Subcutaneous abdominal adipose tissue (tissue), 5 donors: ENCODE results near the gene PUS7.

Experiments
- H3K27ac ChIP-seq: one replicate; pipeline ENCODE4 v1.7.0; 2013; ENCODE audit warnings: low read depth, mild to moderate bottlenecking, inconsistent platforms, low read length, moderate library complexity
- H3K27me3 ChIP-seq, 5 donors: one replicate each; pipeline ENCODE4 v1.7.0; 2013; ENCODE audit warnings: low read length in 5 of 5, inconsistent platforms in 1 of 5; ENCODE audit not compliant: control insufficient read depth in 5 of 5, insufficient read depth in 4 of 5
- H3K36me3 ChIP-seq, 5 donors: one replicate each; pipeline ENCODE4 v1.7.0; 2013; ENCODE audit warnings: low read length in 5 of 5; ENCODE audit not compliant: control insufficient read depth in 5 of 5, insufficient read depth in 5 of 5
- H3K4me1 ChIP-seq, 5 donors: one replicate each; pipeline ENCODE4 v1.7.0; 2013; ENCODE audit warnings: low read length in 5 of 5, mild to moderate bottlenecking in 3 of 5, moderate library complexity in 1 of 5; ENCODE audit not compliant: control insufficient read depth in 5 of 5, insufficient read depth in 5 of 5
- H3K4me3 ChIP-seq, 5 donors: one replicate each; pipeline ENCODE4 v1.7.0; 2013; ENCODE audit warnings: low read length in 5 of 5, low read depth in 1 of 5
- H3K9ac ChIP-seq, 5 donors: one replicate each; pipeline ENCODE4 v1.7.0; 2013; ENCODE audit warnings: low read length in 5 of 5, mild to moderate bottlenecking in 4 of 5, moderate library complexity in 3 of 5
- H3K9me3 ChIP-seq, 5 donors: one replicate each; pipeline ENCODE4 v1.7.0; 2013; ENCODE audit warnings: low read length in 5 of 5; ENCODE audit not compliant: control insufficient read depth in 5 of 5
- donor health status: healthy.
- donor health status: healthy.
- donor health status: healthy.
- donor health status: healthy.
- donor health status: healthy.

PUS7 gene

GRCh38 chr7:105477908-105478307 is 44.2 kb downstream of the PUS7 start:
- no peaks in the 10 kb centered on the region for H3K9me3 ChIP-seq
- no peak overlapping the region for H3K4me3 ChIP-seq
- peaks cover 0 to 7% (median 3%) of the 10 kb centered on the region in 5 donors for H3K4me1 ChIP-seq
- peaks cover 0 to 7% (median 4%) of the 10 kb centered on the region in 5 donors for H3K36me3 ChIP-seq
- no peaks in the 10 kb centered on the region for H3K27me3 ChIP-seq
- H3K9ac ChIP-seq: no peak overlapping the region
- no peak overlapping the region for H3K27ac ChIP-seq

GRCh38 chr7:105474045-105474444 is 48.0 kb downstream of the PUS7 start:
- H3K9ac ChIP-seq: no peak overlapping the region
- no peaks in the 10 kb centered on the region for H3K27me3 ChIP-seq
- no peak overlapping the region for H3K27ac ChIP-seq
- H3K9me3 ChIP-seq: no peaks in the 10 kb centered on the region
- H3K36me3 ChIP-seq: peaks cover 0 to 4% (median 0%) of the 10 kb centered on the region in 5 donors
- H3K4me1 ChIP-seq: peaks cover 0 to 7% (median 3%) of the 10 kb centered on the region in 5 donors
- H3K4me3 ChIP-seq: no peak overlapping the region

GRCh38 chr7:105473163-105473562 is 48.9 kb downstream of the PUS7 start:
- Histone ChIP-seq H3K4me3 (no peak overlapping the region), H3K27me3 (no peaks in the 10 kb centered on the region), H3K9me3 (no peaks in the 10 kb centered on the region), H3K36me3 (peaks cover 0 to 1% (median 0%) of the 10 kb centered on the region in 5 donors), H3K4me1 (peaks cover 0 to 7% (median 3%) of the 10 kb centered on the region in 5 donors), H3K9ac (no peak overlapping the region), H3K27ac (no peak overlapping the region)

- H3K36me3 ChIP-seq: peaks cover 0 to 2% (median 0%) of the 10 kb centered on the region in 5 donors
- H3K4me3 ChIP-seq: no peak overlapping the region
- peaks cover 0 to 7% (median 3%) of the 10 kb centered on the region in 5 donors for H3K4me1 ChIP-seq
- H3K27ac ChIP-seq: no peak overlapping the region
- no peaks in the 10 kb centered on the region for H3K27me3 ChIP-seq
- no peak overlapping the region for H3K9ac ChIP-seq
- no peaks in the 10 kb centered on the region for H3K9me3 ChIP-seq
Observed at GRCh38 chr7:105470846-105471245, 51.2 kb downstream of the PUS7 start.

GRCh38 chr7:105470090-105470489 is 52.0 kb downstream of the PUS7 start:
- Histone ChIP-seq H3K9me3 (no peaks in the 10 kb centered on the region), H3K9ac (no peak overlapping the region), H3K27ac (no peak overlapping the region), H3K4me1 (peaks cover 0 to 7% (median 3%) of the 10 kb centered on the region in 5 donors), H3K4me3 (no peak overlapping the region), H3K36me3 (peaks cover 0 to 4% (median 0%) of the 10 kb centered on the region in 5 donors), H3K27me3 (no peaks in the 10 kb centered on the region)

GRCh38 chr7:105462765-105463420 is 59.2 kb downstream of the PUS7 start:
- Histone ChIP-seq H3K9ac (no peak overlapping the region), H3K4me3 (no peak overlapping the region), H3K27ac (no peak overlapping the region), H3K27me3 (no peaks in the 10 kb centered on the region), H3K4me1 (no peaks in the 10 kb centered on the region), H3K36me3 (peaks cover 10 to 23% (median 19%) of the 10 kb centered on the region in 5 donors), H3K9me3 (no peaks in the 10 kb centered on the region)

GRCh38 chr7:105461518-105461917 is 60.6 kb downstream of the PUS7 start:
- no peaks in the 10 kb centered on the region for H3K4me1 ChIP-seq
- H3K9me3 ChIP-seq: no peaks in the 10 kb centered on the region
- no peak overlapping the region for H3K4me3 ChIP-seq
- no peak overlapping the region for H3K27ac ChIP-seq
- peaks cover 10 to 30% (median 26%) of the 10 kb centered on the region in 5 donors for H3K36me3 ChIP-seq
- no peak overlapping the region for H3K9ac ChIP-seq
- no peaks in the 10 kb centered on the region for H3K27me3 ChIP-seq

GRCh38 chr7:105457619-105458225 is 64.3 kb downstream of the PUS7 start:
- Histone ChIP-seq H3K4me1 (no peaks in the 10 kb centered on the region), H3K4me3 (no peak overlapping the region), H3K9ac (no peak overlapping the region), H3K36me3 (peaks cover 5 to 27% (median 21%) of the 10 kb centered on the region in 5 donors), H3K9me3 (no peaks in the 10 kb centered on the region), H3K27me3 (no peaks in the 10 kb centered on the region), H3K27ac (no peak overlapping the region)

GRCh38 chr7:105454921-105455320 is 67.2 kb downstream of the PUS7 start:
- H3K36me3 ChIP-seq: peaks cover 0 to 19% (median 11%) of the 10 kb centered on the region in 5 donors
- H3K9ac ChIP-seq: no peak overlapping the region
- H3K4me1 ChIP-seq: no peaks in the 10 kb centered on the region
- H3K9me3 ChIP-seq: no peaks in the 10 kb centered on the region
- no peak overlapping the region for H3K27ac ChIP-seq
- H3K4me3 ChIP-seq: no peak overlapping the region
- H3K27me3 ChIP-seq: no peaks in the 10 kb centered on the region

GRCh38 chr7:105454095-105454747 is 67.8 kb downstream of the PUS7 start:
- Histone ChIP-seq H3K9ac (no peak overlapping the region), H3K27me3 (no peaks in the 10 kb centered on the region), H3K27ac (no peak overlapping the region), H3K4me3 (no peak overlapping the region), H3K9me3 (no peaks in the 10 kb centered on the region), H3K36me3 (peaks cover 0 to 19% (median 11%) of the 10 kb centered on the region in 5 donors), H3K4me1 (no peaks in the 10 kb centered on the region)
